DMS79 (cell line): Measurements from ENCODE around the gene HSPA4L.

ENCODE experiments used
- DNase-seq: peaks from one replicate; lab custom pipeline; 2025; lab: John Stamatoyannopoulos, UW

The HSPA4L gene

DNA sequence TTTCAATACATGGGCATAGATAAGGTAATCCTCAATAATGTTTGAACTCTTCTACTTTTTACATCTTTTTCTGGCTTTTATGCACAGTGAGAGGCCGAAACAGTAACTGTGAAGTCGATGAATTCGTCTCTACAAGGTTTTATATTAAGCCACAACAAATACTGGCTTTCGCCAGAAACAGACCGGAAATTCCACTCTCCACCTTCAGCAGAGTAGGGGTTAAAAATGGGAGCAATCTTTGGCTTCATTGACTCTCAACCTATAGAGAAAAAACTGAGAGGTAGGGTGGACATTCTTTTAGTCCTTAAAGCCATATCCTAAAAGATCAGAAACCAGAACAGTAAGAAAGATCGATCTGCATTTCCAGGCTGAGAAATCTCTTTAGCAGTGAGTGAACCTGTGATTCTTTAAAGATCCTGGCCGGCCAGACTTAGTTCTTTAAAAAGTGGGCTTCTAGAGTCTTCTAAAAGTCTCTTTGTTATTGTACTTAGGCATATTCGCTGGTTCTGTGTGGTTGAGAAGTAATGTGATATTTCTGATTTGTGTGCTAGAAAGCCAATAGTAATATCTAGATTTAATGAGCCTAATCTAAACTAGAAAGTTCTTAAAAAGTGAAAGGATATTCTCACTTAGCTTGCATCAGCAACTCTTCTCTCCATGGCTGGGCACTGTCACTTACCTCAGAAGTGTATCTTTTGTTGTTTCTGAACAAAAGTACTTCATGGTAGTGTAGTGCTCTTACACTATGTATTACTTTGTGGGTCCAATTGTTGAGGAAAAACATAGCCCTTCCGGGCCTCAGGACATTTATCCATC, 2.0 kb downstream of the HSPA4L start:
- no peak for DNase-seq

DNA sequence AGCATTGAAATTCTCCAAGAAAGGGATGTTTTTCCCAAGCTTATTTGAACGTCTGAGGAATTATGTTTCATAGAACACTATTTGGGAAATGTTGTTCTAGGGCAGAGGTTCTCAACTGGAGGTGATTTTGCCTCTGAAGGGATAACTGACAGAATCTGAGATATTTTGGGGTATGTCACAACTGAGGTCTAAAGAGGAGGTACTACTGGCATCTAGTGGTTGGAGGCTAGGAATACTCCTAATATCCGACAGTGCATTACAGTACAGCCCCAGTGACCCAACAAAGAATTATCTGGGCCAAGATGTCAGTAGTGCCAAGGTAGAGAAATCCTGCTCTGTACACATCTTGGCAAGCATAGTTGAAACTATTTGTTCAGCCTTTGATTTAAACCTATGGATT, 6.4 kb downstream of the HSPA4L start:
- DNase-seq: no peak

DNA sequence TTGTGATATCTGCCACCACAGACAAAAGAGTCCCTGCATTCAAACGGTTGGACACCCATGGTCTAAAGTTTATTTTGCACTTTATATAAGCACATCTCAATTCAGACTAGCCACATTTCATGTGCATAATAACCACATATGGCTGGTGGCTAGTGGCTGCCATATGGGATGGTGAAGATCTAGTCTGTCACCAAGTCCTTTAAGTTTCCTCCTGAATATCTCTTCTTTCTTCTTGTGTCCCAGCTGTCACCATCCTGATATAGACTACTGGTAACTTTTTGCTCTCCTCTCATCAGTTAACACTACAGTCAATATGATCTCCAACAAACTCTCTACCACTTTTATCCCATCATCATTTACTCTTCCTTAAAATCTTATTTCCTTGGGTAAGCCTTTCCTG, 9.3 kb downstream of the HSPA4L start:
- no peak for DNase-seq

DNA sequence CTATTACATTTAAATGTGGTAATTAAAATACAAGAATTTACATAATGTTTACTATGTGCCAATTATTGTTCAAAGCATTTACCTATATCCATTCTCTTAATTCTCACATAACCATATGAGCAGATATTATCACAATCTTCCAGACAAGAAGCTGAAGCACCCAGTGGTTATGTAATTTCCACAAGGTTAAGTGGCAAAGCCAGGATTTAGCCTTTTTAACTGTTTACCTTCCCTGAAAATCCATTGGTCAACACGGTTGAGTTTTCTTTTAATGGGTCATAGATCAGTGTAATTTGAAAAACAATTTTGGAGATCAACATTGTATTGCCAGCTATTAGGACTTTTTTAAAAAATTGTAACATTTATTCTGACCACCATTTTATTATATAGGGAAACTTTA, 11.4 kb downstream of the HSPA4L start:
- no peak for DNase-seq

DNA sequence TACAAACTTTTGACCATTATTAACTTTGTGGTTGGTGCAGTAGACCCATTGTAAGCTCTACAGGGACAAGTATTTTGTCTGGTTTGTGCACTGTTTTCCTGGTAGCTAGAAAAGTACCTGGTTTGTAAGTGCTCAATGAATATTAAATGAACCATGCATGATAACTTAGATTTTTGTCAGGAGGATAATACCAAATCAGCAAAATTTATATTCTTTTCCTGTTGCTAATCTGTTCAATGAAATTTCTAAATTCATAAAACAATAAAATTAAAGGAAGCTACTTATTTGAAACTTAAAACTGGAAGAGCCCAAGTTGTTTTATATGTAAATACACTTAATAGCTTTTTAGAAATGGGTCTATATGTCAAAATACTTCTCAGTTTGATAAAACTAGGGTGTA, 17.6 kb downstream of the HSPA4L start:
- no peak for DNase-seq

DNA sequence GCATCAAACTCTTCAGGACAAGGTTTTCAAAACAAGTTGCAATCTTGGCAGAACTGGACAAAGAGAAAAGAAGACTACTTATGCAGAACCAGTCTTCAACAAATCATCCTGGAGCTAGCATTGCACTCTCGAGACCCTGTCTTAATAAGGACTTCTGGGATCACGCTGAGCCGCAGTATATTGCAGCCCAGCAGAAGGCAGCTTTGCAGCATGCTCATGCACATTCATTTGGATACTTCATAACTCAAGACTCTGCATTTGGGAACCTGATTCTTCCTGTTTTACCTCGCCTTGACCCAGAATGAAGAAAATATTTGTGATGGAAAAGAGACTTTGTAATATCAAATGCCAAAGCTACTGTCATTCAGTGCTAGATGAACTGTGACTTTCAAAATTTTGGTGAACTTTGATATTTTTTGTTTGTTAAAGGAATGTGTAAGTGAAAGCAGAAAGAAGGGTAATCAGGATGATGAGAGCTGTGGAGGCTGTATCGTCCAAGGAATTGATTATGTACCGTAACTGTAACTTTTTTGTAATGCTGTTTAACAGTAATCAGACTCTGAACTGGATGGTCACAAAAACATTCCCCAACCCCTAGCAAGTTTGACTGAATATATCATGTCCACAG, 27.2 kb downstream of the HSPA4L start:
- no peak for DNase-seq

DNA sequence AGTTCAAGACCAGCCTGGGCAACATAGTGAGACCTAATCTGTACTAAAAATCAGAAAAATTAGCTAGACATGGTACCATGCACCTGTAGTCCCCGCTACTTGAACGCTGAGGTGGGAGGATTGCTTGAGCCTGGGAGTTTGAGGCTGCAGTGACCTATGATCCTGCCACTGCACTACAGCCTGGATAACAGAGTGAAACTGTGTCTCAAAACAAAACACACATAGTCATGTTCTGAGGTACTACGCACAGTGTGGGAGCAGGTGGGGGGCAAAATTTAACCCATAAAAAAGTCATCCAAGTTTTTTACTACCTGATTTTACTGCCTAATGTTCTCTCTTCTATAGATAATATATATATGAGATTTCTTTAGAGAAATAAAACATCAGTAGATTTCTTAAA, 28.4 kb downstream of the HSPA4L start:
- DNase-seq: no peak

DNA sequence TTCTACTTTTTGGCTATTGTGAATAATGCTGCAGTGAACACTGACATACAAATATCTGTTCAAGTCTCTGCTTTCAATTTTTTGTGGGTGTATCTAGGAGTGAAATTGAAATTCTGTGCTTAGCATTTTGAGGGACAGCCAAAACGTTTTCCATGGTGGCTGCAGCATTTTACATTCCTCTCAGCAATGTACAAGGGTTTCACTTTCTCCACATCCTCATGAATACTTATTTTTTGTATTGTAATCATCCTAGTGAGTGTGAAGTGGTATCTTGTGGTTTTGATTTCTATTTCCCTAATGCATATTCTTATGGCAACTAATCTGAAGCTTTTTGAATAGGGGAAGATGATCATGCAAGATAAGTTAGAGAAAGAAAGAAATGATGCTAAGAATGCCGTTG, 40.3 kb downstream of the HSPA4L start:
- no peak for DNase-seq

DNA sequence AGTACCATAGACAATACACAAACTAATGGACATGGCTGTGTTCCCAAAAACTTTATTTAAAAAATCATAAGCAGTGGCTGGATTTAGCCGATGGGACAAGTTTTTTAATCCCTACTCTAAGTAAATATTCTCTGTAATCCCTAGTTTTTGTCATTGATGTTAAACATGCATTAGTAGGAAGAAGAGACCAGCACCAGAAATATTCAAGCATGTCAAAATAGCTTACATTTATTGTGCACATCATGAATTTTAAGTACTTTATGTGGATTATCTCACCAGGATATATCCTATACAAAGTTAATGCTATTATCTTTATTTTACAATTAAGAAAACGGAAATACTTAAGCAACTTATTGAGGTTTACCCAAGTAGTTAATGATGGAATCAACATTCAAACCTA, 46.0 kb downstream of the HSPA4L start:
- DNase-seq: no peak

DNA sequence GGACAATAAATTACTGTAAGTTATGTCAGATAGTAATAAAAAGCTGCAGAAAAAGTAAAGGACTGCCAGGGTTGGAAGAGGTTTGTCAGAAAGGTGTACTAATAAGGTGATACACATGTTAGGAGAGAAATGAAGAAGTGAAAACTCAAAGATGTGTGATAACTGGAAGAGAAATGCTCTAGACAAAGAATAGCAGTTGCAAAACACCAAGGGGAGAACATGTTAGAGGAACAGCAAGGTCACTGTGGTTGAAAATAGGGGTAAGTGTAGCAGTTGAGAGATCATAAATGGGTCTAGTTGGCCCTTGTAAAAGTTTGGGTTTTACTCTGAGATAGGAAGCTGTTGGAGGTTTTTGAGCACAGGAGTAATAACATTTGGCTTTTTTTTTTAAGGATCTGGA, 46.9 kb downstream of the HSPA4L start:
- no peak for DNase-seq

DNA sequence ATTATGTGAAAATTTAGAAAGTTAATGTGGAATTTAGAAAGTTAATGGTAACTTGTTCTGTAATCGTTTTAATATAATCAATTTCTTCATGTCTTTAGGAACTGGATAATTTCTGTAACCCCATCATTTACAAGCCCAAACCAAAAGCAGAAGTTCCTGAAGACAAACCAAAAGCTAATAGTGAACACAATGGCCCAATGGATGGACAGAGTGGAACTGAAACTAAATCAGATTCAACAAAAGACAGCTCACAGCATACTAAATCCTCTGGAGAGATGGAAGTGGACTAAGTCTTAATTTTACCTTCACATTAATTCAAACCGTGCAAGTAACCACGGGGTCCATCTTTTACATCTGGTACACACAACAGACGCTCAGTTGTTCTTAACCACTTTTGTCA, 50.5 kb downstream of the HSPA4L start:
- no peak for DNase-seq

DNA sequence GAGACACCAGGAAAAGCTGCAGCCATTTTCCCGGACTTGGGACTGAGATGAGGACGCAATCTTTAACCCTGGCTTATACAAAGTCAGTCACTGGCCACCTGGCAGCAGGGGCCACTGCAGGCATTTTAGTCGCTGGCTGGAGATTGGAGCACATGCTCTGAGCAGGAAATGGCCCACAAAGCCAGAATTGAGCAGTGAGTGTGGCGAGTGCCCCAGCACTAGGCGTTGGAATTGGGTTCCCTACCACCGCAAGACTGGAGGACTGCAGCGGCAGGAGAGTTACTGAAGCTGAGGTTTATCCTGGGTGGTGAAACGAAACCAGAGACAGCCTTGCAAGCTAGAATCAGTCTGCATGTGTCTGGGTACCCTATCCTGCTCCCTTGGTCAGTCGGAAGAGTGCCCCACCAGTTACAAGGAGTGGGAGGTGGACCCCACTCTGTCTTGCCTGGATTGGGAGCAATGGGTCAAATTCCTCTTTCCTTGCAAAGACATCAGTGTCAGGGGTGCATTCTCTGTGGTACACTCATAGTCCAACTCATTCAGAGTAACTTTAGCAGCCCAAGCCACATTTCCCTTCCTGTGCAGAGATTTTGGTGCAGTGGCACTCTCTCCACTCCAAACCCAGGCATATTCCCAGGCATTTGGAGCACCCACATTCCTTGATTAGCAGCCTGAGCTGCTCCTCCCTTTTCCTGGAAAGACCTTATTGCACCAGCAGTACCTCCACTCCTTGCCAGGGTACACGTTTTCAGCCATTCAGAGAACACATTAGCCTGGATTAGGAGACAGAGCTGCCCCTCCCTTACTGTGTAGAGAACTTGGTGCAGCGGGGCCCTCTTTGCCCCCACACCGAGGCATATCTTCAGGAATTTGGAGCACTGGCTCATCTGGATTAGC, 61.8 kb downstream of the HSPA4L start:
- DNase-seq: no peak

DNA sequence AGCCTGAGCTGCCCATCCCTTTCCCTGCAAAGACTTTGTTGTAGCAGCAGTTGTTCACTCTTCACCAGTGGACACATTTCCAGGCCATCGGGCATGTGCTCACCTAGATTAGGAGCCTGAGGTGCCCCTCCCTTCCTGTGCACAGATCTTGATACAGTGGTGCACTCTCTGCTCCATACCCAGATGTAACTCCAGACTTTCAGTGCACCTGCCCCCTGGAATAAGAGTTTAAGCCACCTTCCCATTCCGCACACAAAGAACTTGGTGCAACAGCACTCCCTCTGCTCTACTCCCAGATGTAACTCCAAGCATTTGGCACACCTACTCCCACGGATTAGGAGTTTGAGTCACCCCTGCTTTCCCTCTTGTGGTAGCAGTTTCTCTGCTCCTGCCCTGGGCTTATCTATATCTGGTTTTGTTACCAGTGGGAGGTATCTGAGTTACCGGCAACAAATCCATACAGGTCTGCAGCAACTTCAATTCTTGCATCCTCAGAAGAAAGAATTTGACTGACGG, 62.5 kb downstream of the HSPA4L start:
- DNase-seq: no peak

DNA sequence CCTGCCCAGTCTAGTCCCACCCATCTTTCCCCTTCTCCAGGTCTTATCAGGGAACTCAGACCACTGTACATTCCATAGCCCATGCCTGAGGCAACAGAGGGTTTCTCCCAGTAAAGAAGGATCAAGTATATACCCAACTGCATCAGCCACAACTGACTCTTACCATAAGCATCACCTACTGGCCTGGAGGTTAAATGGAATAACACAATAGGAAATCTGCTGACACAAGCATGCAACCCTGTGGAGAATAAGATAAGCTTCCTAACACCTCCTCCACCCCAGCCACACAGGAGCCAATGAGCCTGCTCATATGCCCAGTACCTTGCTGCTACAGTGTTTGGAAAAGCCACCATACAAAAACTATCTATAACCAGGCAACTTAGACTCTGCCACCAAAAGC, 63.9 kb downstream of the HSPA4L start:
- DNase-seq: no peak

DNA sequence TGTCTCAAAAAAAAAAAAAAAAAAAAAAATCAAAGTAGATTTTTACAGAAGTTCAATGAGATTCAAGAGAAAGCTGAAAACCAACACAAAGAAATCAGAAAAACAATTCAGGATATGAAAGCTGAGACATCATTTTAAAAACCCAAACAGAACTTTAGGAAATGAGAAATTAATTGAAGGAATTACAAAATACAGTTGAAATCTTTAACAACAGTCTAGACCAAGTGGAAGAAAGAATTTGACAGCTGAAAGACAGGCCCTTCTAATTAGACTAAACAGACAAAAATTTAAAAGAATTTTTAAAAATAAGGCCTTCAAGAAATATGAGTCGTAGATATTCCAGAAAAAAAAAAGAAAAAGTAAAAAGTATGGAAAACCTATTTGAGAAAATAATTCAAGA, 64.6 kb downstream of the HSPA4L start:
- DNase-seq: no peak

DNA sequence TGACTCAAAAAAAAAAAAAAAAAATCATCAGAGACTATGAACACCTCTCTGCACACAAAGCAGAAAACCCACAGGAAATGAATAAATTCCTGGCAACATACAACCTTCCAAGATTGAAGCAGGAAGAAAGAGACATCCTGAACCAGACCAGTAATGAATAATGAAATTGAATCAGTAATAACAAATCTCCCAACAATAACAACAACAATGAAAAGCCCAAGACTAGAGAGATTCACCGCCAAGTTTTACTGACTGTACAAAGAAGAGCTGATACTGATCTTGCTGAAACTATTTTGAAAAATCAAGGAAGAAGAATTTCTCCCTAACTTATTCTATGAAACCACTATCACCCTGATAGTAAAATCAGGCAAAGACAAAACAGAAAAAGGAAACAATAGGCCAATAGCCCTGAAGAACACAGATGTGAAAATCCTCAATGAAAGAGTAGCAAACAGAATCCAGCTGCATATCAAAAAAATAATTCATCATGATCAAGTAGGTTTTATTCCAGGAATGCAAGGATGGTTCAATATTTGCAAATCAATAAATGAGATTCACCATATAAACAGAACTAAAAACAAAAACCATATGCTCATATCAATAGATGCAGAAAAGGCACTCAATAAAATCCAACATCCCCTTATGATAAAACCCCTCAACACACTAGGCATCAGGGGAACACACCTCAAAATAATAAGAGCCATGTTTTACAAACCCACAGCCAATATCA, 67.5 kb downstream of the HSPA4L start:
- no peak for DNase-seq

DNA sequence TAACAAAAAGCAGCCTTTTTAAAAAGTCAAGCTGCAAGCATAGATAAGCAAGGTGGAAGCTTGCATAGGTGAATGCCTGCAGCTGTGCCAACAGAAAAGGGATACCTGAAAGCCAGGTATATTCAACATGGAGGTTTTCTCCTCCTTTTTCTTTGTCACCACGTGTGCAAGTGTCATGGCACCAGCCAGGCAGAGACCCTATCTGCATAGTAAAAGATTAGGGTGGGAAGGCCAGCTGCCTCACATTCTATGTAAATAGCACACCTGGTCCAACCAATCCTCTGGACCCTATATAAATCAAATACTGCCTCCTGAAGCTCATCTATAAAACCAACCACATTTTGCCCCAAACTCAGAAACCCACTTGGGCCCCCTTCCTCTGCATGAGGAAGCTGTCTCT, 70.5 kb downstream of the HSPA4L start:
- DNase-seq: no peak

DNA sequence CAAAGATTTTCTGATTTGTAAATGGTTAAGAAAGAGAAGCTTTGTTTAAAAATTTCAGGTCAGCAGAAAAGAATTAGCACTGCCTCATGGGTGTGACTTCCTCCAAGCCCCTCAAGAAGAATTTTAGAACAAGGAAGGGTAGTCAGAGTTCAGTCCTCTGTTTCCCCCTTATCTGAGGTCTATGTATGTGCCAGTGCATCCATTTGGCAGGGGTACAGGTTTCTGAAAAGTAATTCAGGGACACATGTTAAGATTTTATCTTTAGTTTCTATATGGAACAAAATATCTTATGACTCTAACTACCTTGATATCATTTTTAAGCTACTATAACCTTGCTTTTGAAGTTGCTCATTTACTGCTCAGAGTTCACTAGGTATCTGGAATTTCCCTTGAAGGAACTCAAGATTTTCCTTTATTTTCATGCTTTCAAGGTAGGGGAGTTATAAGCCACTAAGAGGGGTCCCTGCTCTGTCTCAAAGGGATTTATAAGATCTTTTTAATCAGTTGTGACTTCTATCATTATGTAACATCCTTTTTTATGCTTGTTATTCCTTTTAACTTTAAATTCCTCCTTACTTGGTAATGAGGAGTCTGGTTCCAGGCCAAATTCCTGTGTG, 74.2 kb downstream of the HSPA4L start:
- DNase-seq: no peak

DNA sequence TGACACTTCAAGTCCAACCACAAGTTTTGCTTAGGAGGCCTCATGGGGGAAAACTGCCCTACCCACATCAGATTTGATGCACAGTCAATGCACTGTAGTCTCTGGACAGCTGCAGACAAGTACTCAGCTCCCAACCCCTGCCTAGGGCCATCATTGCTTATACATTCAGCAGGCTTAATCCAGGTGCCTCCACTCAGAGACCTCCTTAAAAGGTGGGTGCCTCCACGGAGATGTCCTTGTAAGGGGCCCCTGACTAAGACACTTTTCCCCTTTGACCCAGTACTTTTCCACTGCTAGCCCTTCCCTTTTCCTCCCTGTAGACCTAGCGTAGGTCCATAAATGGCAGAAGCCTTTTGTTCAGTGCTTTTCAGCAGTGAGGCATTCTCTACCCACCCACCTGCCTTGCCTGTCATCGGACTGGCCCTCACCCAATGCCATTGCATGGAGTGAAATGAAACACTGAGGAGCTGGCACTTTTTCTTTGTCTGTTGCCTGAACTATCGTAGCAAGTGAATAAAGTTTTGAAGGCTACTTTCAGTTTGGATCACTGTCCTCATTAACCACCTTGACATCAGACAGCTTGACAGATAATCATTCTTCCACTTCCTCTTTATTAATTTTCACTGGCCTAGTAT, 74.8 kb downstream of the HSPA4L start:
- no peak for DNase-seq

DNA sequence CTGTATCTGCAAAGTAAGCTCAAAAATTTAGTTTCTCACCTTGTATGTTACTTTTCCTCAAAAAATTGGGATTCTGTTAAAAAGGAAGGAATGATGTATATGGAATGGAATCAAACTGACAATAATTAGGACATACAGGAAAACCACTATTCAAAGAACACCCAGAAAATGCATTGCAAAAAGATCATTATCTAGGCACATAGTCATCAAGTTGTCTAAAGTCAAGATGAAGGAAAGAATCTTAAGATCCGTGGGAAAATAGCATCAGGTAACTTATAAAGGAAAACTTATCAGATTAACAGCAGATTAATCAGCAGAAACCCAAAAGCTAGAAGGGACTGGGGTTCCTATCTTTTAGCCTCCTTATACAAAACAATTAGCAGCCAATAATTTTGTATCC, 75.5 kb downstream of the HSPA4L start:
- no peak for DNase-seq

DNA sequence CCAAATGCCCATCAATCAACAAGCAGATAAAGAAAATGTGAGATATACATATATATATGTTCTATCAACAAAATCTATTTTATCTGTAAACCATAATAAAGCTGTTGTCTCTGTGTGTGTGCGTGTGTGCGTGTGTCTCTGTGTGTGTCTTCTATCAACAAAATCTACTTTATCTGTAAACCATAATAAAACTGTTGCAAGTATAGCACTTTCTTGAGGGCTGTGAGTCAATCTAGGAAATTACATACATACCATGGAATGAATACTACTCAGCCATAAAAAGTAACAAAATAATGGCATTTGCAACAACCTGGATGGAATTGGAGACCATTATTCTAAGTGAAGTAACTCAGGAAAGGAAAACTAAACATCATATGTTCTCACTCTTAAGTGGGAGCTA, 86.1 kb downstream of the HSPA4L start:
- DNase-seq: no peak
